PFSK-1 (cell line): Measurements from ENCODE around the gene MTSS2.

Experiments
- FOXP2 ChIP-seq: optimal IDR thresholded peaks from 2 replicates; pipeline ENCODE3; 2011; ENCODE audit warnings: borderline replicate concordance, control low read depth, inconsistent platforms; ENCODE audit not compliant: insufficient read depth; ENCODE audit errors: extremely low read length, extremely low read depth
- POLR2AphosphoS5 ChIP-seq: IDR thresholded peaks from 2 replicates; pipeline ENCODE4 v1.6.1; 2012; ENCODE audit warnings: low read depth, mild to moderate bottlenecking, control low read depth, low read length, moderate library complexity
- REST ChIP-seq, 2 experiments: IDR thresholded peaks; 2 replicates each; pipeline versions ENCODE4 v1.6.1 to v1.8.0; 2011 to 2012; ENCODE audit warnings: low read depth in 2 of 2, low read length in 2 of 2, control low read depth in 1 of 2, inconsistent platforms in 1 of 2, mild to moderate bottlenecking in 1 of 2, moderate library complexity in 1 of 2; ENCODE audit not compliant: insufficient read depth in 1 of 2
- SIN3A ChIP-seq: IDR thresholded peaks from 2 replicates; pipeline ENCODE4 v1.6.1; 2012; ENCODE audit warnings: mild to moderate bottlenecking, low read length, moderate library complexity, borderline replicate concordance; ENCODE audit not compliant: insufficient read depth
- TAF1 ChIP-seq: IDR thresholded peaks from 2 replicates; pipeline ENCODE4 v1.6.1; 2012; ENCODE audit warnings: low read length, control low read depth, borderline replicate concordance; ENCODE audit not compliant: insufficient read depth

The MTSS2 gene

GRCh38 chr16:70649300-70649699 lies 36.6 kb downstream of the MTSS2 start:
- TF ChIP-seq SIN3A (no peak), FOXP2 (no peak), REST (IDR thresholded peaks at IDR 0.05; ENCODE audit: insufficient read depth in 1 of 2, low read depth in 2 of 2, low read length in 2 of 2) (no peak)

- TF ChIP-seq TAF1: no peak
- TF ChIP-seq SIN3A: no peak
- no peak for TF ChIP-seq FOXP2
- TF ChIP-seq POLR2AphosphoS5: no peak
- TF ChIP-seq REST (IDR thresholded peaks at IDR 0.05; ENCODE audit: insufficient read depth in 1 of 2, low read depth in 2 of 2, low read length in 2 of 2): no peak
These were observed 37.2 kb downstream of the MTSS2 start for GRCh38 chr16:70648606-70649005.

GRCh38 chr16:70647441-70648359 lies 38.2 kb downstream of the MTSS2 start:
- no peak for TF ChIP-seq TAF1
- TF ChIP-seq POLR2AphosphoS5: no peak
- TF ChIP-seq REST (IDR thresholded peaks at IDR 0.05; ENCODE audit: insufficient read depth in 1 of 2, low read depth in 2 of 2, low read length in 2 of 2): no peak
- TF ChIP-seq FOXP2: no peak
- TF ChIP-seq SIN3A: no peak

GRCh38 chr16:70646260-70647241 lies 39.3 kb downstream of the MTSS2 start, which contains the start of gene IL34:
TSS of gene IL34 (plus strand) at chr16:70646559. CDS start at chr16:70646948, 389 bp downstream.
- TF ChIP-seq SIN3A (no peak), REST (IDR thresholded peaks at IDR 0.05; ENCODE audit: insufficient read depth in 1 of 2, low read depth in 2 of 2, low read length in 2 of 2) (no peak), FOXP2 (no peak), POLR2AphosphoS5 (no peak), TAF1 (no peak)
